IPS-NIHi7 (cell line): ENCODE data around the gene CDK5RAP3.
A peak's percentile ranks its signal among the peaks of the same experiment; 100 is the strongest.
"Not testable (repeated sequence)": the region's sequence is repeated elsewhere in the genome, so short reads cannot be mapped to it uniquely, and the experiment has no call there.

Experiments used
- DNase-seq: peaks from one replicate; pipeline ENCODE4 v3.0.0; 2012; ENCODE audit warnings: mixed read lengths; ENCODE audit errors: extremely low spot score

CDK5RAP3 gene

GRCh38 chr17:47998044-47998443, 27.1 kb downstream of the CDK5RAP3 start:
- DNase-seq, result no peak

DNA sequence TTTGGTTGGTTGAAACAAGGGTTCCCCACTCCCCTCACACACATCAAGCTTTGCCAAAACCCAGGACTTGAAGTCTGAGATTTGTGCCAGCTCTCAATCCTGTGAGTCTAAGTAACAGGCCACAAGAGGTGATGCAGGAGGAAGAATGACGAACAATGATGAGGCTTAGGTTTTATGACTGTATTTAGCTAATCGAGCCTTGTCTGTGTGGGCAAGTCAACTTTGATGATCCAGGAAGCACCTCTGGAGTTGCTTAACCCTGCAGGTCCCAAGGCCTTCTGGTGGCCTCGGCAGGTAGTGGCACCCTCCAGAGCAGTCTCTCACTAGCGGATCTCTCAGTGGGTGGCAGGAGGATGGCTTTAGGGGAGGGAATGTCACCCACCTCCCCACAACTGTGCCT, 28.7 kb downstream of the CDK5RAP3 start:
- no peak for DNase-seq

GRCh38 chr17:48001197-48001596, 30.3 kb downstream of the CDK5RAP3 start:
- DNase-seq, result no peak

- DNase-seq, result not testable (repeated sequence)
Measured at GRCh38 chr17:48001657-48002056, 30.7 kb downstream of the CDK5RAP3 start.

- DNase-seq, result no peak
Measured at GRCh38 chr17:48002266-48002915, 31.5 kb downstream of the CDK5RAP3 start.

DNA sequence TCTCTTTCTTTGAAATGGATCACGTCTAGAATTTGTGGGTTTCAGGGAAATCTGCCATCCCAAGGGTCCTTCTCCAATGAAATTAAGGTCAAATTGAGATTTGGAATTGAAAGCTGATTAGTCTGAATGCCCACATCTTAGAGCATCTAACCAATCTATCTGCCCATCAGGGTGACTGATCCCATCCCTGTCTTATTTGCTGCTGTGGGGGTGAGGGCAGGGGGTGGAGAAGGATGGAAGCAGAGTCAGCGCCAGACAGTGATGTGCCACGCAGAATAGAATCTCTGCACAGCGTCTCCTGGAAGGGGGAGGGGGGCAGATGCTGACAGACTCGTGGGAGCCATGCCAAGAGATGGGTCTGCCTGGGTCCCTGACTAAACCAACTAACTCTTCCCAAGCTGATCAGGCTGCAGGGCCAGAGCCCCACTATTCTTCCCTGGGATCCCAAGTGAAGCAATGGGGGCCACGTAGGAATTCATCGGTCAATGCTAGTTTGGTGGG, 32.1 kb downstream of the CDK5RAP3 start:
- DNase-seq, result no peak

- peak; percentile 59 for DNase-seq
Measured at GRCh38 chr17:48003417-48004151, 32.7 kb downstream of the CDK5RAP3 start.

- no peak for DNase-seq
Measured at GRCh38 chr17:48004983-48005382, 34.1 kb downstream of the CDK5RAP3 start.

DNA sequence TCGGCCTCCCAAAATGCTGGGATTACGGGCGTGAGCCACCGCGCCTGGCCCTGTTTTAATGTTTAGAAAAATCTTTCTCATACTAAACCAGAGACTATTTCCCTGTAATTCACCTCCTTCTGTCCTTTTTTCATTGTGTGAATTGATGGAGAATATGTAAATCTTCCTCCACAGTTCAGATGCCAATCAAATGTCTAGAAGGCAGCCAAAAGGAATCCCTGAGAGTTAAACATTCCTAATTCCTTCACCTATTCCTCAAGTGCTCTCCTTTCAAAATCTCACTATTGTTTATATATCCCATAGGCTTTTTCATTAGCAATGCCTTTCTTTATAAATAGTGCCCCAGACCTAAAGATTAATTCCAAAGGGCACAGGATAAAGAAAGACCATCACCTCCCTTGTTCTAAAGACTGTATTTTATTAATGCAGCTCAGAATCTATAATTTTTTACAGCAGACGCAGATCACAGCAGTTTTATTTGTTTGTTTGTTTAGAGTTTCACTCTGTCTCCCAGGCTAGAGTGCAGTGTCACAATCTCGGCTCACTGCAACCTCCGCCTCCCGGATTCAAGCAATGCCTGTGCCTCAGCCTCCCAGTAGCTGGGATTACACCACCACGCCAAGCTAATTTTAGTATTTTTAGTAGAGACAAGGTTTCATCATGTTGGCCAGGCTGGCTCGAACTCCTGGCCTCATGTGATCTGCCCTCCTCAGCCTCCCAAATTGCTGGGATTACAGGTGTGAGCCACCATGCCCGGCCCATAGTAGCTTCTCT, 36.2 kb downstream of the CDK5RAP3 start:
- no peak for DNase-seq

DNA sequence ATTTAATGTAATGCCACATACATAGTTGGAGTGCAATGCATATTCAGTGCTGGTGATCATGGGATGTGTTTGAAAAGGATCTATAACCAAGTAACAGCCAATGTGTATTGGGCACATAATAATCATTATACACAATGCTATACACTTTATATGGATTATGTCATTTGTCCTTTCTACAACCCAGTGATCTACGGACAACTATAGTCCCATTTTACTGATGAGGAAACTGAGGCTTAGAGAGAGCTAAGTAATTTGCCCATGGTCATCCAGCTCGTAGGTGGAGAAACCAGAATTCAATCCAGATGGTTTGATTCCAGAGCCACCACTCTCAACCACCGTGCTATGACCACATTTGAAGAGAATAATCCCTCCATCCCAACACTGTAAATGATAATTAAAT, 39.3 kb downstream of the CDK5RAP3 start:
- no peak for DNase-seq

GRCh38 chr17:48011405-48012150, 40.7 kb downstream of the CDK5RAP3 start:
- peak; percentile 67 for DNase-seq

GRCh38 chr17:48012151-48012520, 41.2 kb downstream of the CDK5RAP3 start:
- DNase-seq, result peak; percentile 80

DNA sequence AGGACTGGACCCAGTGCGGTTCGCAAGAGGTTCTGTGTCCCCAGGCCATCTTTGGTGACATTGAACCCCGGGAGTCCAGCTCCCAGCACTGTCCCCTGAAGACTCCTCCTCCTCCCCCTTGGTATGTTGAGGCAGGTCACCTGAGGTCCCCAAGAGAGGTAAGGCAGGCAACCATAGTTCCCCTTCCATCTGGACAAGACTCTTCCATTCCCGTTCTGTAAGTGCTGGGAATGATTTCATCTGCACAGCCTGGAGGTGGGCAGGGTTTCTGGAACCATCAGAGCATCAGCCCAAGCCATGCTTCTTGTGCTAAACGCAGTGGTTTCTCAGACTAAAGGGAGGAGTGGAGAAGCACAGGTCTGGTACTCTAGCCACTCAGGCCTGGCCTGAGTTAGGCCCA, 41.7 kb downstream of the CDK5RAP3 start:
- no peak for DNase-seq

- no peak for DNase-seq
Measured at GRCh38 chr17:48013876-48014594, 43.1 kb downstream of the CDK5RAP3 start.

GRCh38 chr17:48014595-48015111, 43.7 kb downstream of the CDK5RAP3 start:
- no peak for DNase-seq

GRCh38 chr17:48016112-48016511, 45.2 kb downstream of the CDK5RAP3 start:
- DNase-seq, result no peak

DNA sequence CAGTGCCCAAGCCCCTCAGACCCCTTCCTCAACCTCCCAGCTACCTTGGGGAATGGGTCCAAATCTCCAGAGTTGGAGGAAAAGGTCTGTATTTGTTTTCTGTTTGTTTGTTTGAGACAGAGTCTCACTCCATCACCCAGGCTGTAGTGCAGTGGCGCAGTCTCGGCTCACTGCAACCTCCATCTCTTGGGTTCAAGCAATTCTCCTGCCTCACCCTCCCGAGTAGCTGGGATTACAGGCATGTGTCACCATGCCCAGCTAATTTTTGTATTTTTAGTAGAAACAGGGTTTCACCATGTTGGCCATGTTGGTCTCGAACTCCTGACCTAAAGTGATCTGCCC, 46.9 kb downstream of the CDK5RAP3 start:
- DNase-seq, result not testable (repeated sequence)

DNA sequence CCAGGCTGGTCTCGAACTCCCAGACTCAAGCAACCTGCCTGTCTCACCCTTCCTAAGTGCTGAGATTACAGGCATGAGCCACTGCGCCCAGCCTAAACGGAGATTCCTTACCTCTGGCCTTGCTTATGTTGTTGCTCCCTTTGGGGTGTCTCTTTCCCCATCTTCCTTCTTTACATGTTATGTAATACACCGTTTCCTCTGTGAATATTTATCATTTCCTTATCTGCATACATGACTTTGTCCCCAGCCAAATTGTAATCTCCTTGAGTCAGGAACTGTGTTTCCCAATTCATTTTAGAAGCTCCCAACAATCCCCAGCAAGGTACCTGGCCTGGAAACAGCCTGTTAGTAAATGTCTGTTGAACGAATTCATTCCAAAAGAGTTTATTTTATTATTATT, 51.0 kb downstream of the CDK5RAP3 start:
- no peak for DNase-seq

GRCh38 chr17:48022901-48023300, 52.0 kb downstream of the CDK5RAP3 start:
- no peak for DNase-seq

- DNase-seq, result peak; percentile 84
Measured at GRCh38 chr17:48023400-48024148, 52.7 kb downstream of the CDK5RAP3 start.
